HCT116 (cell line): ENCODE results near the gene LORICRIN. TPM values are rescaled to one million over a fixed set of nuclear protein-coding genes. Genes with fewer than 3 reads are reported as not detected.

Experiments
- ATAC-seq: fragments of 200-7000 bp; cut with Tn5 transposase; 2 replicates; pipeline ENCODE4 v1.9.1; 2020; ENCODE audit warnings: mild to moderate bottlenecking, moderate library complexity
- BruUV-seq: library from RNA; stranded (reverse); fragments of 400-500 nt; replicated peaks from 2 replicates; lab custom pipeline; 2021; lab: Mats Ljungman, UMichigan
- CTCF ChIA-PET: fragments of 300-600 bp; sonication (Branson Sonifier 250); formaldehyde crosslinking; loops from one replicate; lab custom pipeline; 2021; ENCODE audit warnings: antibody characterized with exemption; lab: Charles Lee
- POLR2A ChIA-PET: fragments of 300-600, 350-600 bp; sonication (Branson Sonifier 250); formaldehyde crosslinking; loops from one replicate; lab custom pipeline; 2021; ENCODE audit warnings: antibody characterized with exemption; lab: Charles Lee
- RAD21 ChIA-PET, 2 experiments: fragments of 300-600 bp; sonication (Branson Sonifier 250); formaldehyde crosslinking; loops; one replicate each; lab custom pipeline; 2023; ENCODE audit warnings: low total read pairs in 2 of 2; ENCODE audit not compliant: uncharacterized antibody in 2 of 2, unreplicated experiment in 2 of 2, low non-redundant PET in 1 of 2; lab: Charles Lee
- DNase-seq: peaks from one replicate; pipeline ENCODE4 v3.0.0-alpha.2; 2010; ENCODE audit warnings: low read depth, low spot score
- H2AFZ ChIP-seq: fragments of 200-600 bp; shearing (Covaris generic), sonication (generic); 2 replicates; pipeline ENCODE4 v1.6.1; 2017; ENCODE audit warnings: low read depth, mixed run types, mixed read lengths, antibody characterized with exemption, low read length; ENCODE audit not compliant: poor library complexity, severe bottlenecking
- H3K27ac ChIP-seq: 2 replicates; pipeline ENCODE4 v1.5.1; 2012; ENCODE audit warnings: low read depth, low read length
- H3K27me3 ChIP-seq: fragments of 200-600 bp; sonication (generic); 2 replicates; pipeline ENCODE4 v1.6.1; 2016; ENCODE audit warnings: mixed run types, low read length, mixed read lengths; ENCODE audit not compliant: insufficient read depth
- H3K36me3 ChIP-seq, 2 experiments: fragments of 200-500 bp in 1 of 2; fragments of 200-600 bp in 1 of 2; sonication (Bioruptor generic) in 1 of 2; sonication (generic) in 1 of 2; 2 replicates each; pipeline versions ENCODE4 v1.5.1 to v1.6.1; 2014 to 2016; ENCODE audit warnings: low read length in 2 of 2, inconsistent platforms in 1 of 2, mixed read lengths in 1 of 2, mixed run types in 1 of 2; ENCODE audit not compliant: insufficient read depth in 2 of 2, control insufficient read depth in 1 of 2
- H3K4me1 ChIP-seq, 2 experiments: fragments of 200-600 bp in 1 of 2; sonication (generic) in 1 of 2; 2 replicates each; pipeline versions ENCODE4 v1.5.1 to v1.6.1; 2012 to 2017; ENCODE audit warnings: low read length in 2 of 2, inconsistent platforms in 1 of 2, mild to moderate bottlenecking in 1 of 2, mixed read lengths in 1 of 2, mixed run types in 1 of 2, moderate library complexity in 1 of 2; ENCODE audit not compliant: insufficient read depth in 2 of 2, control insufficient read depth in 1 of 2
- H3K4me2 ChIP-seq: fragments of 200-600 bp; sonication (generic); 2 replicates; pipeline ENCODE4 v1.6.1; 2017; ENCODE audit warnings: mixed run types, low read length, mixed read lengths
- H3K4me3 ChIP-seq, 2 experiments: fragments of 200-600 bp in 1 of 2; sonication (generic) in 1 of 2; replicated peaks in 1 of 2; 2 replicates each; pipeline ENCODE4 v1.5.1; 2011 to 2016; ENCODE audit warnings: low read length in 2 of 2, control low read depth in 1 of 2, low read depth in 1 of 2, mild to moderate bottlenecking in 1 of 2, mixed read lengths in 1 of 2, mixed run types in 1 of 2
- H3K79me2 ChIP-seq: fragments of 200-600 bp; sonication (generic); 2 replicates; pipeline ENCODE4 v1.6.1; 2017; ENCODE audit warnings: mild to moderate bottlenecking, mixed run types, low read length, moderate library complexity, mixed read lengths; ENCODE audit not compliant: insufficient read depth
- H3K9ac ChIP-seq: fragments of 200-600 bp; sonication (generic); 2 replicates; pipeline ENCODE4 v1.6.1; 2016; ENCODE audit warnings: low read length, mixed read lengths
- H3K9me2 ChIP-seq: fragments of 200-600 bp; sonication (generic), shearing (Covaris generic); 2 replicates; pipeline ENCODE4 v1.6.1; 2017; ENCODE audit warnings: mixed run types, mild to moderate bottlenecking, moderate library complexity; ENCODE audit not compliant: insufficient read depth
- H3K9me3 ChIP-seq, 2 experiments: fragments of 200-500 bp in 1 of 2; fragments of 200-600 bp in 1 of 2; sonication (Bioruptor generic) in 1 of 2; sonication (generic) in 1 of 2; 2 replicates each; pipeline ENCODE4 v1.6.1; 2014 to 2017; ENCODE audit warnings: low read length in 2 of 2, mixed read lengths in 2 of 2, inconsistent platforms in 1 of 2, low read depth in 1 of 2, mild to moderate bottlenecking in 1 of 2, mixed run types in 1 of 2, moderate library complexity in 1 of 2; ENCODE audit not compliant: control insufficient read depth in 1 of 2, insufficient read depth in 1 of 2
- H4K20me1 ChIP-seq: fragments of 200-600 bp; sonication (generic), shearing (Covaris generic); 2 replicates; pipeline ENCODE4 v1.6.1; 2017; ENCODE audit warnings: mixed run types, mild to moderate bottlenecking, moderate library complexity; ENCODE audit not compliant: insufficient read depth
- ATF3 ChIP-seq: IDR thresholded peaks from 2 replicates; pipeline ENCODE4 v1.6.1; 2012
- CBX3 ChIP-seq: IDR thresholded peaks from 2 replicates; pipeline ENCODE4 v1.6.1; 2012; ENCODE audit warnings: low read depth
- CTCF ChIP-seq, 3 experiments: fragments of 200-600 bp in 1 of 3; sonication (generic) in 1 of 3; IDR thresholded peaks in 2 of 3; conservative IDR thresholded peaks in 1 of 3; 2 replicates each; pipeline ENCODE4 v1.5.1; 2012 to 2017; ENCODE audit warnings: low read depth in 2 of 3, low read length in 2 of 3, antibody characterized with exemption in 1 of 3, borderline replicate concordance in 1 of 3, control low read depth in 1 of 3, mild to moderate bottlenecking in 1 of 3, mixed read lengths in 1 of 3, mixed run types in 1 of 3, moderate library complexity in 1 of 3; ENCODE audit not compliant: insufficient read depth in 1 of 3
- ELF1 ChIP-seq: IDR thresholded peaks from 2 replicates; pipeline ENCODE4 v1.6.1; 2012; ENCODE audit warnings: low read depth, borderline replicate concordance
- EZH2 ChIP-seq: fragments of 200-600 bp; sonication (generic); IDR thresholded peaks from 2 replicates; pipeline ENCODE4 v1.6.1; 2017; ENCODE audit warnings: antibody characterized with exemption, mixed run types
- EZH2phosphoT487 ChIP-seq: fragments of 200-600 bp; IDR thresholded peaks from 2 replicates; pipeline ENCODE4 v1.6.1; 2018; ENCODE audit warnings: antibody characterized with exemption, borderline replicate concordance
- FOSL1 ChIP-seq: IDR thresholded peaks from 2 replicates; pipeline ENCODE4 v1.6.1; 2012; ENCODE audit warnings: low read depth
- JUND ChIP-seq: IDR thresholded peaks from 2 replicates; pipeline ENCODE4 v1.6.1; 2012
- POLR2A ChIP-seq: IDR thresholded peaks from 2 replicates; pipeline ENCODE4 v1.7.0; 2011; ENCODE audit warnings: borderline replicate concordance; ENCODE audit not compliant: insufficient read depth, insufficient read length; ENCODE audit errors: extremely low read depth
- POLR2AphosphoS5 ChIP-seq: IDR thresholded peaks from 2 replicates; pipeline ENCODE4 v1.6.1; 2011; ENCODE audit warnings: mild to moderate bottlenecking, low read depth, low read length, moderate library complexity
- RAD21 ChIP-seq: IDR thresholded peaks from 2 replicates; pipeline ENCODE4 v1.6.1; 2012; ENCODE audit warnings: low read depth, mild to moderate bottlenecking
- SP1 ChIP-seq: IDR thresholded peaks from 2 replicates; pipeline ENCODE4 v1.6.1; 2012; ENCODE audit warnings: low read depth
- YY1 ChIP-seq: IDR thresholded peaks from 2 replicates; pipeline ENCODE4 v1.6.1; 2011; ENCODE audit warnings: low read length, low read depth, moderate library complexity, mild to moderate bottlenecking; ENCODE audit not compliant: insufficient replicate concordance; ENCODE audit errors: extremely low read depth
- ZNF274 ChIP-seq: fragments of 200-500 bp; sonication (Bioruptor generic); IDR thresholded peaks from 2 replicates; pipeline ENCODE4 v1.6.1; 2014; ENCODE audit warnings: mild to moderate bottlenecking, low read depth, low read length, inconsistent platforms
- intact Hi-C: fragments of 100-400 bp; cut with micrococcal nuclease; formaldehyde crosslinking; loops from 2 replicates; pipeline ENCODE4 v1.10.0; 2022
- total RNA-seq: library from RNA; stranded (reverse); gene quantifications from one replicate; pipeline ENCODE4 v1.2.1, GENCODE V29; 2021; ENCODE audit not compliant: unreplicated experiment
- TF ChIP-seq, protein P1 (sequence below): IDR thresholded peaks from 2 replicates; pipeline ENCODE4 v1.6.1; 2012; ENCODE audit warnings: low read depth
- TF ChIP-seq, protein P2 (sequence below): IDR thresholded peaks from 2 replicates; pipeline ENCODE4 v1.6.1; 2012

LORICRIN gene
- total RNA-seq, 1 experiment from 2014 or later: not detected

DNA sequence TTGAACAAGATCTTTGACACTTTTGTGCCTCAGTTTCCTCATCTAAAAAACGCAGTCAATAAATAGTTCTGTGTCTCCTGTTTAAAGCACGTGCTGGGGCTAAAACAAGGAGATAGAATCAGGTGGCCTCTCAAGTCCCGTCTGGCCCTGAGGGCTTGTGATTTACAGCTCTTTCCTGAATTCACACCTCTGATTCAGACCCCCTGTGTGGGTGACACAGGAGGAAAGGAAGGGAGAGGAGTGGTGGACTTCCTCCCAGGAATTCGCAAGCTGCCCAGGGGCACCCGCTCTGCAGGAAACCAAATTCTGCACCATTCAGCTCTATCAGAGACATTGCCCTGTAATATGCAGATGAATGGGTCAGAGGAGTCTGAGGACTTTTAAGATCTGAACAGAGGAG is 47.3 kb upstream of the LORICRIN start:
- ChIA-PET CTCF (no interaction called here), RAD21 (no interaction called here), POLR2A (no interaction called here)
- H3K4me2 ChIP-seq: no peak overlapping the region
- ATAC-seq: no peak
- no peaks in the 10 kb centered on the region for H3K9me3 ChIP-seq
- BruUV-seq: no TSS peak
- no peak overlapping the region for H3K27ac ChIP-seq
- peaks cover 48% of the 10 kb centered on the region for H3K27me3 ChIP-seq
- no peak for TF ChIP-seq CBX3
- TF ChIP-seq, protein P1, sequence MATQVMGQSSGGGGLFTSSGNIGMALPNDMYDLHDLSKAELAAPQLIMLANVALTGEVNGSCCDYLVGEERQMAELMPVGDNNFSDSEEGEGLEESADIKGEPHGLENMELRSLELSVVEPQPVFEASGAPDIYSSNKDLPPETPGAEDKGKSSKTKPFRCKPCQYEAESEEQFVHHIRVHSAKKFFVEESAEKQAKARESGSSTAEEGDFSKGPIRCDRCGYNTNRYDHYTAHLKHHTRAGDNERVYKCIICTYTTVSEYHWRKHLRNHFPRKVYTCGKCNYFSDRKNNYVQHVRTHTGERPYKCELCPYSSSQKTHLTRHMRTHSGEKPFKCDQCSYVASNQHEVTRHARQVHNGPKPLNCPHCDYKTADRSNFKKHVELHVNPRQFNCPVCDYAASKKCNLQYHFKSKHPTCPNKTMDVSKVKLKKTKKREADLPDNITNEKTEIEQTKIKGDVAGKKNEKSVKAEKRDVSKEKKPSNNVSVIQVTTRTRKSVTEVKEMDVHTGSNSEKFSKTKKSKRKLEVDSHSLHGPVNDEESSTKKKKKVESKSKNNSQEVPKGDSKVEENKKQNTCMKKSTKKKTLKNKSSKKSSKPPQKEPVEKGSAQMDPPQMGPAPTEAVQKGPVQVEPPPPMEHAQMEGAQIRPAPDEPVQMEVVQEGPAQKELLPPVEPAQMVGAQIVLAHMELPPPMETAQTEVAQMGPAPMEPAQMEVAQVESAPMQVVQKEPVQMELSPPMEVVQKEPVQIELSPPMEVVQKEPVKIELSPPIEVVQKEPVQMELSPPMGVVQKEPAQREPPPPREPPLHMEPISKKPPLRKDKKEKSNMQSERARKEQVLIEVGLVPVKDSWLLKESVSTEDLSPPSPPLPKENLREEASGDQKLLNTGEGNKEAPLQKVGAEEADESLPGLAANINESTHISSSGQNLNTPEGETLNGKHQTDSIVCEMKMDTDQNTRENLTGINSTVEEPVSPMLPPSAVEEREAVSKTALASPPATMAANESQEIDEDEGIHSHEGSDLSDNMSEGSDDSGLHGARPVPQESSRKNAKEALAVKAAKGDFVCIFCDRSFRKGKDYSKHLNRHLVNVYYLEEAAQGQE: no peak
- TF ChIP-seq EZH2: no peak
- no peak for TF ChIP-seq JUND
- no peak for TF ChIP-seq POLR2AphosphoS5
- TF ChIP-seq POLR2A: no peak
- no peak for TF ChIP-seq ATF3
- TF ChIP-seq, protein P2, sequence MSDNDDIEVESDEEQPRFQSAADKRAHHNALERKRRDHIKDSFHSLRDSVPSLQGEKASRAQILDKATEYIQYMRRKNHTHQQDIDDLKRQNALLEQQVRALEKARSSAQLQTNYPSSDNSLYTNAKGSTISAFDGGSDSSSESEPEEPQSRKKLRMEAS: no peak
- TF ChIP-seq ELF1: no peak
- no peak for TF ChIP-seq YY1
- TF ChIP-seq FOSL1: no peak
- TF ChIP-seq ZNF274: no peak
- TF ChIP-seq EZH2phosphoT487: no peak
- TF ChIP-seq SP1: no peak
- TF ChIP-seq RAD21: no peak
- TF ChIP-seq CTCF (IDR thresholded peaks at IDR 0.05 in 2 of 3, conservative IDR thresholded peaks at IDR 0.05 in 1 of 3; ENCODE audit: borderline replicate concordance in 1 of 3, insufficient read depth in 1 of 3, low read depth in 2 of 3, low read length in 2 of 3): no peak
- H3K9me2 ChIP-seq: no peaks in the 10 kb centered on the region
- no peak overlapping the region for H2AFZ ChIP-seq
- DNase-seq: no peak
- H3K36me3 ChIP-seq: no peaks in the 10 kb centered on the region
- intact Hi-C loops: no loop called here
- H3K9ac ChIP-seq: no peak overlapping the region
- H3K79me2 ChIP-seq: no peaks in the 10 kb centered on the region
- no peaks in the 10 kb centered on the region for H4K20me1 ChIP-seq
- H3K4me3 ChIP-seq: no peak overlapping the region
- no peaks in the 10 kb centered on the region for H3K4me1 ChIP-seq
